ENCODE results near the gene ZXDC.

GRCh38 chr3:126402666-126403302 is 72.9 kb downstream of the ZXDC start:
- no peak for TF ChIP-seq EZH2phosphoT487 (IDR thresholded peaks at IDR 0.05; ENCODE audit: borderline replicate concordance, low read length)
- TF ChIP-seq, protein P1, sequence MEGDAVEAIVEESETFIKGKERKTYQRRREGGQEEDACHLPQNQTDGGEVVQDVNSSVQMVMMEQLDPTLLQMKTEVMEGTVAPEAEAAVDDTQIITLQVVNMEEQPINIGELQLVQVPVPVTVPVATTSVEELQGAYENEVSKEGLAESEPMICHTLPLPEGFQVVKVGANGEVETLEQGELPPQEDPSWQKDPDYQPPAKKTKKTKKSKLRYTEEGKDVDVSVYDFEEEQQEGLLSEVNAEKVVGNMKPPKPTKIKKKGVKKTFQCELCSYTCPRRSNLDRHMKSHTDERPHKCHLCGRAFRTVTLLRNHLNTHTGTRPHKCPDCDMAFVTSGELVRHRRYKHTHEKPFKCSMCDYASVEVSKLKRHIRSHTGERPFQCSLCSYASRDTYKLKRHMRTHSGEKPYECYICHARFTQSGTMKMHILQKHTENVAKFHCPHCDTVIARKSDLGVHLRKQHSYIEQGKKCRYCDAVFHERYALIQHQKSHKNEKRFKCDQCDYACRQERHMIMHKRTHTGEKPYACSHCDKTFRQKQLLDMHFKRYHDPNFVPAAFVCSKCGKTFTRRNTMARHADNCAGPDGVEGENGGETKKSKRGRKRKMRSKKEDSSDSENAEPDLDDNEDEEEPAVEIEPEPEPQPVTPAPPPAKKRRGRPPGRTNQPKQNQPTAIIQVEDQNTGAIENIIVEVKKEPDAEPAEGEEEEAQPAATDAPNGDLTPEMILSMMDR (IDR thresholded peaks at IDR 0.05; ENCODE audit: low read depth, low read length, poor library complexity, severe bottlenecking): no peak

Data from DOHH2 (cell line).